Upper lobe of left lung (tissue), 6 donors: Measurements from ENCODE around the gene KRT8. TPM values are rescaled to one million over a fixed set of nuclear protein-coding genes. Genes with fewer than 3 reads are reported as not detected.

Experiments
- ATAC-seq, 2 donors: fragments of 200-7000 bp; cut with Tn5 transposase; one replicate each; pipeline ENCODE4 v1.9.1; 2022; ENCODE audit warnings: mild to moderate bottlenecking in 2 of 2, moderate library complexity in 2 of 2; ENCODE audit not compliant: low FRiP score in 2 of 2
- DNase-seq, 2 donors: peaks; one replicate each; pipeline ENCODE4 v3.0.0-alpha.2; 2019 to 2020
- H3K27ac ChIP-seq, 4 donors: fragments of 200-600 bp; sonication (generic); one replicate each; pipeline ENCODE4 v1.5.1; 2016 to 2019
- H3K27me3 ChIP-seq, 4 donors: fragments of 200-600 bp; sonication (generic); one replicate each; pipeline ENCODE4 v1.5.1; 2017 to 2019
- H3K36me3 ChIP-seq, 4 donors: fragments of 200-600 bp; sonication (generic); one replicate each; pipeline ENCODE4 v1.5.1; 2016 to 2019
- H3K4me1 ChIP-seq, 4 donors: fragments of 200-600 bp; sonication (generic); one replicate each; pipeline ENCODE4 v1.5.1; 2018 to 2019
- H3K4me3 ChIP-seq, 4 donors: fragments of 200-600 bp; sonication (generic); one replicate each; pipeline ENCODE4 v1.5.1; 2017 to 2019; ENCODE audit warnings: mild to moderate bottlenecking in 2 of 4, moderate library complexity in 1 of 4
- H3K9me3 ChIP-seq, 4 donors: fragments of 200-600 bp; sonication (generic); one replicate each; pipeline ENCODE4 v1.5.1; 2018 to 2019
- CTCF ChIP-seq, 6 experiments: fragments of 450-650 bp in 4 of 6; fragments of 200-600 bp in 2 of 6; sonication (generic) in 2 of 6; IDR thresholded peaks; one replicate each; pipeline ENCODE4 v1.5.1; 2016 to 2019; ENCODE audit warnings: antibody characterized with exemption in 6 of 6
- EP300 ChIP-seq, 4 donors: sonication (generic); formaldehyde crosslinking; IDR thresholded peaks; one replicate each; pipeline ENCODE4 v1.5.1; 2017; ENCODE audit warnings: antibody characterized with exemption in 4 of 4, control low read depth in 2 of 4
- POLR2A ChIP-seq, 4 donors: fragments of 450-650 bp; IDR thresholded peaks; one replicate each; pipeline ENCODE4 v1.5.1; 2016 to 2017; ENCODE audit warnings: antibody characterized with exemption in 4 of 4, mild to moderate bottlenecking in 2 of 4
- POLR2AphosphoS5 ChIP-seq, 2 donors: sonication (generic); formaldehyde crosslinking; IDR thresholded peaks; one replicate each; pipeline ENCODE4 v1.5.1; 2017; ENCODE audit warnings: antibody characterized with exemption in 2 of 2
- WGBS, 2 donors: methylation state at CpG; one replicate each; pipeline ENCODE4 v1.1.5; 2017 to 2018; 5-methylcytosine and 5-hydroxymethylcytosine counted together
- total RNA-seq, 6 donors: library from RNA; depleted of rRNA in 4 of 6; stranded (reverse); fragments of >200 nt in 4 of 6; gene quantifications; one replicate each; pipeline versions ENCODE4 v1.1.0 to v1.2.1, GENCODE V29; 2016 to 2021
- donor health status: DM: no; HTN: no; CAD: no; lungs with moderate emphysema.
- donor health status: DM: no; HTN: yes; CAD: no; lungs with severe emphysema.

Gene KRT8
- total RNA-seq, 6 donors from 2014 or later: 90.1 to 1,458 (median 358) TPM

GRCh38 chr12:52909796-52910195 lies 4.9 kb upstream of the KRT8 start:
- no peak for TF ChIP-seq CTCF (IDR thresholded peaks at IDR 0.05)
- no peak for TF ChIP-seq POLR2AphosphoS5 (IDR thresholded peaks at IDR 0.05)
- TF ChIP-seq EP300 (IDR thresholded peaks at IDR 0.05): no peak
- no peak for TF ChIP-seq POLR2A (IDR thresholded peaks at IDR 0.05)
- Histone ChIP-seq H3K36me3 (no peaks in the 10 kb centered on the region), H3K27ac (no peak overlapping the region), H3K4me3 (no peak overlapping the region), H3K9me3 (no peaks in the 10 kb centered on the region), H3K27me3 (no peaks in the 10 kb centered on the region), H3K4me1 (peaks cover 0 to 38% (median 26%) of the 10 kb centered on the region in 4 donors)
- WGBS, 2 donors: 94 to 98% methylated on average over 3 of the region's 3 CpGs
- DNase-seq (no peak), ATAC-seq (no peak)

- H3K9me3 ChIP-seq: no peaks in the 10 kb centered on the region
- H3K36me3 ChIP-seq: no peaks in the 10 kb centered on the region
- no peaks in the 10 kb centered on the region for H3K27me3 ChIP-seq
- 71 to 76% methylated on average over 2 of the region's 2 CpGs for WGBS, 2 donors
- peaks cover 0 to 38% (median 26%) of the 10 kb centered on the region in 4 donors for H3K4me1 ChIP-seq
- no peak overlapping the region for H3K27ac ChIP-seq
- no peak overlapping the region for H3K4me3 ChIP-seq
- DNase-seq (no peak), ATAC-seq (no peak)
- TF ChIP-seq CTCF (IDR thresholded peaks at IDR 0.05) (no peak), POLR2A (IDR thresholded peaks at IDR 0.05) (no peak), POLR2AphosphoS5 (IDR thresholded peaks at IDR 0.05) (no peak), EP300 (IDR thresholded peaks at IDR 0.05) (no peak)
These were observed 4.5 kb upstream of the KRT8 start for GRCh38 chr12:52909331-52909730.

- H3K4me1 ChIP-seq: peaks cover 4 to 49% (median 31%) of the 10 kb centered on the region in 4 donors
- no peaks in the 10 kb centered on the region for H3K36me3 ChIP-seq
- H3K4me3 ChIP-seq: no peak overlapping the region
- peak overlapping the region; percentile 73 to 88 (median 83) for H3K27ac ChIP-seq
- H3K9me3 ChIP-seq: no peaks in the 10 kb centered on the region
- no peak for ATAC-seq
- peak in 1 of 2 donors; percentile 90 for DNase-seq
- 8 to 15% methylated on average over 4 to 7 of the region's 7 CpGs for WGBS, 2 donors
- no peak for TF ChIP-seq POLR2A (IDR thresholded peaks at IDR 0.05)
- TF ChIP-seq CTCF (IDR thresholded peaks at IDR 0.05): no peak
- TF ChIP-seq POLR2AphosphoS5 (IDR thresholded peaks at IDR 0.05): peak in 1 of 2 donors; percentile 61
- no peak for TF ChIP-seq EP300 (IDR thresholded peaks at IDR 0.05)
- H3K27me3 ChIP-seq: peaks cover 0 to 3% (median under 1%) of the 10 kb centered on the region in 4 donors
These were observed 2.4 kb upstream of the KRT8 start for GRCh38 chr12:52907092-52907810.

GRCh38 chr12:52906191-52906601 lies 1.3 kb upstream of the KRT8 start:
- Histone ChIP-seq H3K9me3 (no peaks in the 10 kb centered on the region), H3K36me3 (peaks cover 0 to 3% (median 0%) of the 10 kb centered on the region in 4 donors), H3K27ac (peak overlapping the region; percentile 54 to 87 (median 76)), H3K4me3 (no peak overlapping the region), H3K4me1 (peaks cover 4 to 49% (median 31%) of the 10 kb centered on the region in 4 donors), H3K27me3 (peaks cover 0 to 3% (median under 1%) of the 10 kb centered on the region in 4 donors)
- 79 to 85% methylated on average over 5 to 7 of the region's 7 CpGs for WGBS, 2 donors
- TF ChIP-seq POLR2AphosphoS5 (IDR thresholded peaks at IDR 0.05): no peak
- no peak for TF ChIP-seq EP300 (IDR thresholded peaks at IDR 0.05)
- no peak for TF ChIP-seq POLR2A (IDR thresholded peaks at IDR 0.05)
- no peak for TF ChIP-seq CTCF (IDR thresholded peaks at IDR 0.05)
- DNase-seq (peak in 1 of 2 donors; percentile 44), ATAC-seq (no peak)
